GM21447 (cell line): Measurements from ENCODE around the gene FAM13A.

Source experiments
- ATAC-seq: cut with Tn5 transposase; IDR thresholded peaks from one replicate; pipeline ENCODE4 v1.9.1; 2021; ENCODE audit not compliant: unreplicated experiment

Gene FAM13A

GRCh38 chr4:88818631-88819470, 238.1 kb downstream of the FAM13A start:
- no peak for ATAC-seq

- no peak for ATAC-seq
Measured at GRCh38 chr4:88817740-88818139, 239.2 kb downstream of the FAM13A start.

GRCh38 chr4:88816360-88816759, 240.6 kb downstream of the FAM13A start:
- no peak for ATAC-seq

- no peak for ATAC-seq
Measured at GRCh38 chr4:88814043-88814617, 242.9 kb downstream of the FAM13A start.

- ATAC-seq, result no peak
Measured at GRCh38 chr4:88813013-88813412, 244.0 kb downstream of the FAM13A start.

- ATAC-seq, result no peak
Measured at GRCh38 chr4:88812420-88812819, 244.6 kb downstream of the FAM13A start.

GRCh38 chr4:88811904-88812303, 245.1 kb downstream of the FAM13A start:
- no peak for ATAC-seq

GRCh38 chr4:88810325-88810724, 246.7 kb downstream of the FAM13A start:
- ATAC-seq, result no peak

GRCh38 chr4:88809576-88810219, 247.3 kb downstream of the FAM13A start:
- ATAC-seq, result no peak

GRCh38 chr4:88809101-88809500, 247.9 kb downstream of the FAM13A start:
- no peak for ATAC-seq

- no peak for ATAC-seq
Measured at GRCh38 chr4:88807499-88807898, 249.5 kb downstream of the FAM13A start.

- ATAC-seq, result no peak
Measured at GRCh38 chr4:88804234-88804633, 252.8 kb downstream of the FAM13A start.

GRCh38 chr4:88803600-88804096, 253.3 kb downstream of the FAM13A start:
- ATAC-seq, result peak; percentile 91

GRCh38 chr4:88802585-88803286, 254.2 kb downstream of the FAM13A start:
- ATAC-seq, result no peak

- no peak for ATAC-seq
Measured at GRCh38 chr4:88802138-88802537, 254.8 kb downstream of the FAM13A start.

GRCh38 chr4:88799900-88800299, 257.1 kb downstream of the FAM13A start:
- ATAC-seq, result no peak

- no peak for ATAC-seq
Measured at GRCh38 chr4:88797725-88798124, 259.3 kb downstream of the FAM13A start.

GRCh38 chr4:88796545-88796944, 260.4 kb downstream of the FAM13A start:
- no peak for ATAC-seq

- ATAC-seq, result no peak
Measured at GRCh38 chr4:88794952-88795351, 262.0 kb downstream of the FAM13A start.

- no peak for ATAC-seq
Measured at GRCh38 chr4:88794087-88794690, 262.8 kb downstream of the FAM13A start.

- ATAC-seq, result peak; percentile 63
Measured at GRCh38 chr4:88793475-88793874, 263.5 kb downstream of the FAM13A start.
